HG02943 (cell line): ENCODE data around the gene HTR3C.
"Not testable (repeated sequence)": the region's sequence is repeated elsewhere in the genome, so short reads cannot be mapped to it uniquely, and the experiment has no call there.

Source experiments
- ATAC-seq: cut with Tn5 transposase; IDR thresholded peaks from one replicate; pipeline ENCODE4 v1.9.1; 2021; ENCODE audit warnings: mild to moderate bottlenecking, low read depth, moderate library complexity; ENCODE audit not compliant: unreplicated experiment

The HTR3C gene

GRCh38 chr3:184030536-184030935 is 22.3 kb upstream of the HTR3C start:
- ATAC-seq, result no peak

- no peak for ATAC-seq
Measured at GRCh38 chr3:184031187-184031792, 21.6 kb upstream of the HTR3C start, which contains the start of gene HTR3D. Gene HTR3D (plus strand): TSS chr3:184031742. CDS start chr3:184031742, 0 bp downstream.

DNA sequence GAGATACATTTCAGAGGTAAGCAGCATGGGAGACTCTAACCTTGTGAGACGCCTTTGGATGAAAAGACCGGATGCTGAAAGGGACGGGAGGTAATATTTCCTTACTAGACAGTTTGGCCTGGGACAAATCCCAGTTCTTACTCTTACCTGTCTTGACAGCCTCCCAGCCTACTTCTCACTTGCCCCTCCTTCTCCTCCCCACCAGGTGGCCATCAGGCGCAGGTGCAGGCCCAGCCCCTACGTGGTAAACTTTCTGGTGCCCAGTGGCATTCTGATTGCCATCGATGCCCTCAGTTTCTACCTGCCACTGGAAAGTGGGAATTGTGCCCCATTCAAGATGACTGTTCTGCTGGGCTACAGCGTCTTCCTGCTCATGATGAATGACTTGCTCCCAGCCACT is 15.0 kb upstream of the HTR3C start:
- ATAC-seq, result no peak

DNA sequence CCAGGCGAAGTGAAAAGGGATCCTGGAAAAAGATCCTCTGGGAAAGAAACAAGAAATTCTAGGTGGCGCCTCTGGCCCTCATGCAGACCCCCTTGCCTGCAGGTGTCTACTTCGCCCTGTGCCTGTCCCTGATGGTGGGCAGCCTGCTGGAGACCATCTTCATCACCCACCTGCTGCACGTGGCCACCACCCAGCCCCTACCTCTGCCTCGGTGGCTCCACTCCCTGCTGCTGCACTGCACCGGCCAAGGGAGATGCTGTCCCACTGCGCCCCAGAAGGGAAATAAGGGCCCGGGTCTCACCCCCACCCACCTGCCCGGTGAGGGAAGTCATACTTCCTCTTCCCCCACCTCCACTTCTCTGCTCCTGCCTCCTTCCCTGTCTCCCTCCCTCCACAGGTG is 14.5 kb upstream of the HTR3C start:
- ATAC-seq, result not testable (repeated sequence)

GRCh38 chr3:184039414-184039813 is 13.4 kb upstream of the HTR3C start:
- ATAC-seq, result no peak

DNA sequence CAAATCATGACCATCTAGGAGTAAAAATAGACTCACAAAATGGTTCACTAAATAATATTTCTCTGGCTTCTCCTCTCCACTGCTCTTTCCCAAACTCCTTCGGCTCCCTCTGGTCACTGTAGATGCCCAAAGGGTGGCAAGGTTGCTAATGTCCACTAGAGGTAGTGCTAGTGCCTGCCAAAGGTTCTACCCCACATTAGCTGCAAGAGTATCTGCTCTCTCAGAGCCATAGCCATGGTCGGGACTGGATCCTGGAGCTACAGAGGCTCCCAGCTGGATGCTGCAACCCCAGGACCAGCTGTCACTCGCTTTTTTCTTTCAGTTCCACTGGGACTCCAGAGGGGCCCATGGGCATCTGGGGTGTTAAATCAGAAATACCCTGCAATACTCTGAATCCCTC is 12.8 kb upstream of the HTR3C start:
- ATAC-seq, result no peak

DNA sequence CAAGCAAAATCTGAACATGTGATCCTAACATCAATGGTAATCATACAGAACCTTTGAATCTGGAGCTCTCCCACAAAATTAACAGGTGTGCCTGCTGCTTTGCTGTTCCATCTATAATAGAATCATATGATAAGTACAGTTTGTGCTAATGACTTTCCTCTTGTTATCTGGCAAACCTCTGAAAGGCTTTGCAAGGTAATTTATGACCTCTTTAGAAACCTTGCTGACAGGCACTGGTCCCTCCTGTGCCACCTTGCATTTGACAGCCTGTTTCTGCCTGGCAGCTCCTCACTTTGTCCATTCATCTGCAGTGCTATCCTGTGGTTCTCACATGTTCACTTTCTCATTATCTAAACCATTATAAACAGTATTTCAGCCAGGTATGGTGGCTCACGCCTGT is 10.2 kb upstream of the HTR3C start:
- ATAC-seq, result no peak

DNA sequence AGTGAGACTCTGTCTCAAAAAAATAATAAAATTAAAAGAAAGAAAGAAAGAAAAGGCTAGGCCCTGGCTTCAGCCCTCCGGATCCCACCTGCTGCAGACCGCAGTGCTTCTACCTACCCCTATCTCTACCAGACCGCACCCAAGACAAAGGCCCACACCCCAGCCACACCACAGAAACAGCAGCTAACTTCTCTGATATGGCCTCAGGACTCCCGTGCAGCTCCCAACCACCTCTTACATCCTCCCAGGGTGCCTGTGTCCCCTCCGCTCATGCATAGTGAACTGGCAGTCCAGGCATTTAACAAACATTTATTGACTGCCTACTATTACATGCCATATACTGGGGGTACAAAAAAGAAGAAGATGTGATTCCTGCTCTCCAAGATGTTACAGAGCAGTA is 6.9 kb upstream of the HTR3C start:
- ATAC-seq, result no peak

GRCh38 chr3:184050217-184050847 is 2.5 kb upstream of the HTR3C start:
- no peak for ATAC-seq

- no peak for ATAC-seq
Measured at GRCh38 chr3:184058029-184058428, 5.2 kb downstream of the HTR3C start.

DNA sequence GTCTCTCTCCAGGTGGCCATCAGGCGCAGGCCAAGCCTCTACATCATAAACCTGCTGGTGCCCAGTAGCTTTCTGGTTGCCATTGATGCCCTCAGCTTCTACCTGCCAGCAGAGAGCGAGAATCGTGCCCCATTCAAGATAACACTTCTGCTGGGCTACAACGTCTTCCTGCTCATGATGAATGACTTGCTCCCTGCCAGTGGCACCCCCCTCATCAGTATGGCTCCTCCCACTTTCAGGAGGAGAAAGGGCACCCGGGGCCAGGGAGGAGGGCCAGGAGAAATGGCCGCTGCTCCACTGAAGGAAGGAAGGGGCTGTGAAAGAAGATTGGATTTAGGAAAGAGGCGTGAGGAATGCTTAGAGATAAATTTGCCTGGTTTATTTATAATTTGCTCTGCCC is 6.6 kb downstream of the HTR3C start:
- ATAC-seq, result no peak

GRCh38 chr3:184062637-184063036 is 9.8 kb downstream of the HTR3C start:
- ATAC-seq, result no peak

DNA sequence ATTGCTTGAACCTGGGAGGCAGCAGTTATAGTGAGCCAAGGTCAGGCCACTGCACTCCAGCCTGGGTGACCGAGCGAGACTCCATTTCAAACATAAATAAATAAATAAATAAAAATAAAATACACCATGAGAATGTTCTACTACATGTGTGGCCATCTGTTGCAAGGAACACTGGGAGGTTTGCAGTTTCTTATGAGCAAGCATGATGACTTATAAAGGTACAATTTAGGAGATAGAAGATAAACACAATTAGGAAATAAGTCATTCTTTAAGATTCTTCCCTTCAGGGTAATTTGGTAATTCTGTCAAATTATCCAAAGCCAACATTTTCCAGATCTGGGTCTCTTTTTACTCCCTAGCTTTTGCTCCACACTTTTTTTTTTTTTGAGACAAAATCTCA is 13.4 kb downstream of the HTR3C start:
- no peak for ATAC-seq

GRCh38 chr3:184067573-184068055 is 14.8 kb downstream of the HTR3C start:
- ATAC-seq, result no peak

DNA sequence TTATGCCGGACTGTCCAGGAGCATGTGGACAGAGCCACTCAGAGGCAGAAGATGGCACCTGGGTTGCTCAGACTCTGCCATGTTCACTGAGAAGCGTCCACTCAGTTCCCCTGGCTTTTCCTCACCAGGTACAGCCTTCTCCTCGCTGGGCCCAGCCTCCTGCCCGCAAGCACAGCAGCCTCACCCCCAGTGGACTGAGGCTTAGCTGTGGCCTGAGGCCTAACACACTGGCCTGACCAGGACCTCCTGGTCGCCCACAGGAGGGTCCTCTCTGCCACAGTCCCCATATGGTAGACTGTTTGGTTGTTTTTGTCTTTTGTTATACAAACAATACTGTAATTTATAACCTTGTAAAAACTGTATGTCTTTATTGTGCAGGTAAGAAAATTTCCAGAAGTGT is 15.5 kb downstream of the HTR3C start:
- no peak for ATAC-seq

DNA sequence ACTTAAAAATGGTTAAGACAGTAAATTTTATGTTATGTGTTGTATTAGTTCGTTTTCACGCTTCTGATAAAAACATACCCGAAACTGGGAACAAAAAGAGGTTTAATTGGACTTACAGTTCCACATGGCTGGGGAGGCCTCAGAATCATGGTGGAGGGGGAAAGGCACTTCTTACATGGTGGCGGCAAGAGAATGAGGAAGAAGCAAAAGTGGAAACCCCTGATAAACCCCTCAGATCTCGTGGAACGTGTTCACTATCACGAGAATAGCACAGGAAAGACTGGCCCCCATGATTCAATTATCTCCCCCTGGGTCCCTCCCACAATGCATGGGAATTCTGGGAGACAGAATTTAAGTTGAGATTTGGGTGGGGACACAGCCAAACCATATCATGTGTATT is 18.3 kb downstream of the HTR3C start:
- not testable (repeated sequence) for ATAC-seq

- ATAC-seq, result no peak
Measured at GRCh38 chr3:184073621-184074020, 20.8 kb downstream of the HTR3C start.

- ATAC-seq, result no peak
Measured at GRCh38 chr3:184075901-184076300, 23.1 kb downstream of the HTR3C start.

GRCh38 chr3:184077881-184078280 is 25.0 kb downstream of the HTR3C start:
- no peak for ATAC-seq

- ATAC-seq, result no peak
Measured at GRCh38 chr3:184078851-184079250, 26.0 kb downstream of the HTR3C start.

DNA sequence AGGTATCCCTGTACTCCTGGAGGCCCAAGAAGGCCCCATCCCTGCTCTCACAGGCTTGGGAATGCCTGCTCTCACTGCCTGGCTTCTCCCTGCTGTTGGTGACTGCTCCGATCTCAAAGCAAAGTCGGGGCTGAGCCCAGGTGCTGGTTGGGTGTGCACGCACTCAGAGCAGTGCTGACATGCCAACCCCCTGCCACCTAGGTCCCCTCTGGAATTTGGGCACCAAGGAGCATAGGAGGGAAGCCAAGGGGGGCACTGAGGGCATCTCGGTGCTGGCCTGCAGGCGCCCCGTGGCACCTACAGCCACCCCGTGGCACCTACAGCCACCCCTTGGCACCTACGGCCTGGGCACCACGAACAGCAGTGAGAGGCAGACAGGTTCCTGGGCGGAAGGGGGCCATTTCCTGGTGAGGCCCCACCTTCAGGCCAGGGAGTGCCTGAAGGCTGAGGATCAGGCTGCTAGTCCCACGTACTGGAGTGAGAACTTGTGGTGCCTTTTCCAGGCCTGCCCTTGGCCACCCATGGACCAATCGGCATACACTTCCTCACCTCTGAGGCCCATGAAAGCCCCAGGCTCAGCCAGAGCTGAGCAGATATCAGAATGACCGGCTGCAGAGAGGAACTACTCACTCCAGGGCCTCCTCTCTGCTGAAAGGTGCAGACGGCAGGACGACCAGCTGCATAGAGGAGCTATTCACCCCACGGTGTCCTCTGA is 28.4 kb downstream of the HTR3C start:
- no peak for ATAC-seq

DNA sequence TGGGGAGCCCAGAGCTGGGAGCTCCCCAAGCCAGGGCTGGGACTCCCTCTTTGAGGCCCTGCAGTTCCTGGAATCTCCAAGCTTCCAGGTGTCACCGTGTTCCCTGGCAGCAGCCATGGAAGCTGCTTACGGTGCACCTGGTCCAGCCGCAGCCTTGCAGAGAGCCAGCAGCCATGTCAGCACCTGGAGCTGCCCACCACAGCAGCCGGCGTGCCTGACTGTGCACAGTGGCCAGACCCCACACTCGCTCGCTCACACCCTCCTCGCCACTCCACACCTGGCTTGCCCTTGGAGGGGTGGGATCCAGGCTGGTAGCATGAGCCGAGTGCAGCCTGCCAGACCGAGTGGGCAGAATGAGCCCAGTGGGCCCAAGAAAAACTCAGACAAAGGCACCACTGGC is 29.2 kb downstream of the HTR3C start:
- no peak for ATAC-seq
